Measurements from ENCODE around the gene PARD3. TPM values are rescaled to one million over a fixed set of nuclear protein-coding genes. Genes with fewer than 3 reads are reported as not detected.

Gene PARD3
- total and polyA plus RNA-seq, 2 donors (not counting 1 experiment from before 2014, with no cell fraction given) = 24.0 to 46.4 TPM

DNA sequence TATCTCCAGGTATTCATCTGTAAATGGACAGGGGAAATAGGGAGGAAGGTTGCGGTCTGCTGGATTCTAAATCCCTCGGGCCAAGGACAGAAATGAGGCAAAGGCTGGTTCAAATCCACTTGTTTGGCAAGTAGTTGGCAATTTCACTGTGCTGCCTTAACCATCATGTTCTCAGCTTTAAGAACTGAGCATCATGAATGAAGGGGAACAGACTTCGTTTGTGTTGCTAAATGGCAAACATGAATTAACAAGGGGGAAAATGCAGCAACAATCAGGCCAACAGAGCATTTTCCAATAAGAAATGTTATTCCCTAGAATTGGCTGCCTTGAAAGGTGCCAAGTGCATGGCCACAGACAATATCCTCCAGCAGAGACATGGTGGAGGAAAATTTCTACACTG is 36.9 kb downstream of the PARD3 start:
- H2AFZ ChIP-seq (ENCODE audit: low read length) = no peak overlapping the region
- H3K27ac ChIP-seq (ENCODE audit: insufficient read depth, low read length) = no peak overlapping the region
- H3K4me2 ChIP-seq (ENCODE audit: extremely low read depth, insufficient read depth, low read length) = no peak overlapping the region
- no peak for TF ChIP-seq EZH2 (IDR thresholded peaks at IDR 0.05; ENCODE audit: low read length, missing control alignments)
- TF ChIP-seq, protein P1, sequence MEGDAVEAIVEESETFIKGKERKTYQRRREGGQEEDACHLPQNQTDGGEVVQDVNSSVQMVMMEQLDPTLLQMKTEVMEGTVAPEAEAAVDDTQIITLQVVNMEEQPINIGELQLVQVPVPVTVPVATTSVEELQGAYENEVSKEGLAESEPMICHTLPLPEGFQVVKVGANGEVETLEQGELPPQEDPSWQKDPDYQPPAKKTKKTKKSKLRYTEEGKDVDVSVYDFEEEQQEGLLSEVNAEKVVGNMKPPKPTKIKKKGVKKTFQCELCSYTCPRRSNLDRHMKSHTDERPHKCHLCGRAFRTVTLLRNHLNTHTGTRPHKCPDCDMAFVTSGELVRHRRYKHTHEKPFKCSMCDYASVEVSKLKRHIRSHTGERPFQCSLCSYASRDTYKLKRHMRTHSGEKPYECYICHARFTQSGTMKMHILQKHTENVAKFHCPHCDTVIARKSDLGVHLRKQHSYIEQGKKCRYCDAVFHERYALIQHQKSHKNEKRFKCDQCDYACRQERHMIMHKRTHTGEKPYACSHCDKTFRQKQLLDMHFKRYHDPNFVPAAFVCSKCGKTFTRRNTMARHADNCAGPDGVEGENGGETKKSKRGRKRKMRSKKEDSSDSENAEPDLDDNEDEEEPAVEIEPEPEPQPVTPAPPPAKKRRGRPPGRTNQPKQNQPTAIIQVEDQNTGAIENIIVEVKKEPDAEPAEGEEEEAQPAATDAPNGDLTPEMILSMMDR (conservative IDR thresholded peaks at IDR 0.05 in 1 of 2, IDR thresholded peaks at IDR 0.05 in 1 of 2; ENCODE audit: low read depth in 1 of 2, low read length in 2 of 2) = no peak
- no peaks in the 10 kb centered on the region for H3K36me3 ChIP-seq (ENCODE audit: control insufficient read depth, insufficient read depth, low read length)
- H3K27me3 ChIP-seq (ENCODE audit: control insufficient read depth, insufficient read depth, low read length) = no peaks in the 10 kb centered on the region
- peaks cover 15% of the 10 kb centered on the region for H3K4me1 ChIP-seq (ENCODE audit: control insufficient read depth, extremely low read depth, insufficient read depth, low read length)
- no peaks in the 10 kb centered on the region for H3K9me3 ChIP-seq (ENCODE audit: control insufficient read depth, insufficient read depth, low read depth, low read length)
- H4K20me1 ChIP-seq (ENCODE audit: control insufficient read depth, extremely low read depth, insufficient read depth, low read length) = no peaks in the 10 kb centered on the region
- H3K79me2 ChIP-seq (ENCODE audit: control insufficient read depth, insufficient read depth, low read length) = peaks cover 7% of the 10 kb centered on the region
- H3K9ac ChIP-seq (ENCODE audit: insufficient read depth, low read length) = no peak overlapping the region
- no peak overlapping the region for H3K4me3 ChIP-seq (replicated peaks in 1 of 4; ENCODE audit: control extremely low read depth in 1 of 4, insufficient read depth in 1 of 4, low read depth in 3 of 4, low read length in 4 of 4)
- DNase-seq (ENCODE audit: low read depth in 2 of 2) = no peak

DNA sequence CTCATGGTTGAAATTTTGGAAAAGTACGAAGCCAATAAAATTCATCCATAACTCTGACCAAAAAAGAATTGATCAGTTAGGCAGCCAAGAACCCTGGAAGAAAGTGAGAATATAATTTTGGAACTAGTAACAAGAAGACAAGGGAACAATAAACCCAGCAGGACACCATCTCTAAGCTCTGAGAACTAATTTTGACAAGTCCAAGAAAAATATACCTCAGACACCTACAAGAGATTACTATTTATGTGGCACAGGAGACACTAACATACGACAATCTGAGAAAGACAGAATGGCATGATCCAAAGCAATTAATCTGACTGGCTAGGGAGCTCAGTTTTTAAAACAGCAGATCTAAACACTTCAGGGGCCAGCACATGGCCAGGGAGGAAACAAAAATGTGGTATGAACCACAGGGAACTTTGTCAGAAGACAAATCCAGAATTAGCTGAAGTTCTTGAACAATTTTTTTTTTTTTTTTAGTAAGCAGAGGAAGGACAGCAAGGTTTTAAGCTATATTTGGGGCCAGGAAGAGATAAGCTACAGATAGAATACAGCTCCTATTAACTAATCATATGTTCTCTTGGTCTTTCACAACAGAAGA is 38.9 kb downstream of the PARD3 start:
- DNase-seq (ENCODE audit: low read depth in 2 of 2) = no peak
- Histone ChIP-seq H3K27me3 (ENCODE audit: control insufficient read depth, insufficient read depth, low read length) (no peaks in the 10 kb centered on the region), H3K27ac (ENCODE audit: insufficient read depth, low read length) (no peak overlapping the region), H3K4me1 (ENCODE audit: control insufficient read depth, extremely low read depth, insufficient read depth, low read length) (peaks cover 9% of the 10 kb centered on the region), H4K20me1 (ENCODE audit: control insufficient read depth, extremely low read depth, insufficient read depth, low read length) (no peaks in the 10 kb centered on the region), H3K4me3 (replicated peaks in 1 of 4; ENCODE audit: control extremely low read depth in 1 of 4, insufficient read depth in 1 of 4, low read depth in 3 of 4, low read length in 4 of 4) (no peak overlapping the region), H2AFZ (ENCODE audit: low read length) (no peak overlapping the region), H3K9ac (ENCODE audit: insufficient read depth, low read length) (no peak overlapping the region), H3K79me2 (ENCODE audit: control insufficient read depth, insufficient read depth, low read length) (peaks cover 7% of the 10 kb centered on the region), H3K4me2 (ENCODE audit: extremely low read depth, insufficient read depth, low read length) (no peak overlapping the region), H3K36me3 (ENCODE audit: control insufficient read depth, insufficient read depth, low read length) (no peaks in the 10 kb centered on the region), H3K9me3 (ENCODE audit: control insufficient read depth, insufficient read depth, low read depth, low read length) (no peaks in the 10 kb centered on the region)
- TF ChIP-seq, protein P1 (conservative IDR thresholded peaks at IDR 0.05 in 1 of 2, IDR thresholded peaks at IDR 0.05 in 1 of 2; ENCODE audit: low read depth in 1 of 2, low read length in 2 of 2) = no peak
- TF ChIP-seq EZH2 (IDR thresholded peaks at IDR 0.05; ENCODE audit: low read length, missing control alignments) = no peak

DNA sequence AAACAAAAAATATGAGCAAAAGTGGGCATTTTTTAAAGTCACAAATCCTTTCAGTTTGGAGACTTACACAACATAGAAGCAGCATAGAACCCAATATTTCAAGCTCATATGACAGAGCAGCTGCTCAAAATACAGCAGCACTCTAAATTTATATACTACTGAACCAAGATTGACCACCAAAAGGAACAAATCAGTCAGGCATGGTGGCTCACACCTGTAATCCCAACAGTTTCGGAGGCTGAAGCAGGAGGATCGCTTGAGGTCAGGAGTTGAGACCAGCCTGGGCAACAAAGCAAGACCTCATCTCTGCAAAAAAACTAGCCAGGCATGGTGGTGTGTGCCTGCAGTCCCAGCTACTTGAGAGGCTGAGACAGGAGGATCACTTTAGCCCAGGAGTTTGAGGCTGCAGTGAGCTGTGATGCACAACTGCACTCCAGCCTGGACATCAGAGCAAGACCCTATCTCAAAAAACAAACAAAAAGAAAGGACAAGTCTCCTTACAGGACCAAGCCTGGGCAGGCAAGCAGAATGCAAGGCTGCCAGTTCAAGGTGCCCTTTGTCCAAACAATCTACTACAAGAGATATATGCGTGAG is 40.0 kb downstream of the PARD3 start:
- H3K4me2 ChIP-seq (ENCODE audit: extremely low read depth, insufficient read depth, low read length) = no peak overlapping the region
- no peak overlapping the region for H2AFZ ChIP-seq (ENCODE audit: low read length)
- H3K36me3 ChIP-seq (ENCODE audit: control insufficient read depth, insufficient read depth, low read length) = no peaks in the 10 kb centered on the region
- peaks cover 7% of the 10 kb centered on the region for H3K79me2 ChIP-seq (ENCODE audit: control insufficient read depth, insufficient read depth, low read length)
- no peak for TF ChIP-seq EZH2 (IDR thresholded peaks at IDR 0.05; ENCODE audit: low read length, missing control alignments)
- TF ChIP-seq, protein P1 (conservative IDR thresholded peaks at IDR 0.05 in 1 of 2, IDR thresholded peaks at IDR 0.05 in 1 of 2; ENCODE audit: low read depth in 1 of 2, low read length in 2 of 2) = no peak
- H3K9ac ChIP-seq (ENCODE audit: insufficient read depth, low read length) = no peak overlapping the region
- DNase-seq (ENCODE audit: low read depth in 2 of 2) = no peak
- peaks cover 6% of the 10 kb centered on the region for H3K4me1 ChIP-seq (ENCODE audit: control insufficient read depth, extremely low read depth, insufficient read depth, low read length)
- no peaks in the 10 kb centered on the region for H3K9me3 ChIP-seq (ENCODE audit: control insufficient read depth, insufficient read depth, low read depth, low read length)
- no peaks in the 10 kb centered on the region for H3K27me3 ChIP-seq (ENCODE audit: control insufficient read depth, insufficient read depth, low read length)
- no peak overlapping the region for H3K27ac ChIP-seq (ENCODE audit: insufficient read depth, low read length)
- H3K4me3 ChIP-seq (replicated peaks in 1 of 4; ENCODE audit: control extremely low read depth in 1 of 4, insufficient read depth in 1 of 4, low read depth in 3 of 4, low read length in 4 of 4) = no peak overlapping the region
- no peaks in the 10 kb centered on the region for H4K20me1 ChIP-seq (ENCODE audit: control insufficient read depth, extremely low read depth, insufficient read depth, low read length)

All from fibroblast of lung (primary cell).